NCI-H1694 (cell line): ENCODE measurements around the gene XKRX.

ENCODE experiments used
- DNase-seq: peaks from one replicate; lab custom pipeline; 2025; lab: John Stamatoyannopoulos, UW

The XKRX gene

DNA sequence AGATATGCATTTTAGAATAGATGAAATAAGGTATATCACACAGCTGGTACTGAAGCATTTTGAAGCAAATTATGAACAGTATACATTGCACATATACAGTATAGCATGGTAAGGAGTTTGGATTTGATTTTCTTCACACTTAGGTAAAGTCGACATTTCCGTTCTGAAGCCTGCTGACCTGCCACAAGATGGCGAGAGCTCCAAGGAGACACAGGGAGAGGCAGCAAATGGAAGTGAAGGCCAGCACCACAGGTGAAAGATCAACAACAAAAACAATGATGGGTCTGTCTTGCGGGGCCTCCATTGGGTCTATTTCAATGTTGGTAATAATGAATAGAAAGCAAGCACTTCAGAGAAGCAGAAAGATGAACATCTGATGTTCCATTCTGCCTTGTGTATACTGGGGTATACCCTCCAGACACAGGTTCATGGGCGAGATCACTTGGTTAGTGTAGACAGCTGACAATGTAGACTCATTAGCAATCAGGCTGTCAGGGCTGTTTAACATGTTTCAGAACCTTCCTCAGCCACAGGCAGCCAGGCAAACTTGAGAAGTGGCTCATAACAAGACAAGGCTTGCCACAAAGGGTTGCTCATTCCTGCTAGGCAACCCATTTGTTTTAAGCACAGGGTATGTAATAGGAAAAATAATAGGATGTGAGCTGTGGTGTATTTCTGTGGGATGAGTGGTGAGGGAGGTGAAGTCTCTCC, 33.2 kb downstream of the XKRX start:
- DNase-seq, result no peak

DNA sequence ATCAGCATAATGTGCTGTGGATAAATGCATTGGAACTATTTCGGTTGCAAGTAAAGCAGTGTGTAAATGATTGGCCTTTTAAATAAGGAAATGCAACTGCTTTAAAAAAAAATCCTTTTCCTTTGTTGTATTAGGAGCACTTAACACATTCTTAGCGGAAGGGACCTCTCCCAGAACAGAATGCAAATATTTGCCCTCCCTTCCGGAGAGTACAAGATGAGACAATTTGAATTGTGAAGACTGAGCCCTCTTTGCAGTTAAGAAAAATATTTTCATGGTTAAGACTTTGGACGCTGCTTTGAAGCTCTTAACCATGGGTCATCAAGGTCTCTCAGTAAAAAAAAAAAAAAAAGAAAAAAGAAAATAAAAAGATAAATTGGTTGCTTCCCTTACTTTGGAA, 45.1 kb downstream of the XKRX start:
- DNase-seq, result no peak

DNA sequence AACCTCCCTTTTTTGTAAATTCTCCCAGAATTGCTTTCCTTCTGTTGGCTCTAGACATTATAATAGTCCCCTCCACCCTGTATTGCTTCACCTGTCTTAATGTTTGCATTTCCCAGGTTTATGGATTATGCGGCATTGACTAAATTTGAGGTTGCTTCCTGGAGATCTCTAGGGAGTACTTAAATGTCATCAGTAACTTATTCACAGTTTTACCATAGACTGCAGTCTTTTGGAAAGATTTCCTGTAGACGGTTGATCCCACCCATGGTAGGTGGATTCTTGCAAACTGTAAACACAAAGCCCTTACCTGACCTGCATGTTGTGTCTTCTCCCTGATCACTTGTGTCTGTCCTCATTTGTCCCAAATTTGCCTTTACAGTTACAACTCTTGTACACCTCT, 48.3 kb downstream of the XKRX start:
- no peak for DNase-seq

GRCh38 chrX:100874325-100874724, 54.4 kb downstream of the XKRX start, which contains the start of gene NOX1:
Gene NOX1 (minus strand): TSS chrX:100874359. CDS start chrX:100874139, 220 bp downstream.
- no peak for DNase-seq

- no peak for DNase-seq
These were observed 56.8 kb downstream of the XKRX start for GRCh38 chrX:100871594-100872560.

DNA sequence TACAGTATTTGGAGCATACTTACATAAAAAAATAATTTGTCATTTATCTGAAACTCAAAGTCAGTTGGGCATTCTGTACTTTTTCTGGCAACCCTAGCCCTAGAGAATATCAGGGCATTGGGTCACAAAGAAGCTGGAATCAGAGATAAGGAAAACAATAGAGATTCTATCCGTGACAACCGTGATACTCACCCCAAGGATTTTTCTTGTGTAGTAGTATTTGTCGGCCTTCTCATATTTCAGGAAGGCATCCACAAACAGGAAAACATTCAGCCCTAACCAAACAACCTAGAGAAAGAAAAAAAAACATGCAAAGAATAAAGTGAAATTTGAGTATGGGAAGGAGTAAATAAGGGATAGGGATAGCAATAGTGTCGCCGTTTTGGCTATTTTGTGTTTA, 58.2 kb downstream of the XKRX start:
- no peak for DNase-seq

DNA sequence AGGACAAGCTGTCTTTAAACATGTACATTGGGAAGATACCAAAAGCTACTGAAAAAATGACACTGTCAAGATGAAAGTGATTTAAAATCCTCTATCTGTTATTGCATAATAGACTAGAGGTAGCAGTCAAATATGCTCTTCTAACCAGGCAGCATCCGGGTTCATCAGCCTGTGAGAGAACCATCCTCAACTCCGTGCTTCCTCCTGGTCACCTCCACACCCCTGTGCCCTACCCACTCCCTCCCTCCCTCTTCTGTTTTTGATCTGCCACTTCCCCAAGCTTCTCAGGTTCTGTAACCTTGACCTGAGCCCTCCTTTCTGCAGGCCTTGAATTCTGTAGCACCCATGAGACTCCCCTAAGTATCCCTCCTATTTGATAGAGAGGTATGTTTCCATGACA, 60.4 kb downstream of the XKRX start:
- no peak for DNase-seq

DNA sequence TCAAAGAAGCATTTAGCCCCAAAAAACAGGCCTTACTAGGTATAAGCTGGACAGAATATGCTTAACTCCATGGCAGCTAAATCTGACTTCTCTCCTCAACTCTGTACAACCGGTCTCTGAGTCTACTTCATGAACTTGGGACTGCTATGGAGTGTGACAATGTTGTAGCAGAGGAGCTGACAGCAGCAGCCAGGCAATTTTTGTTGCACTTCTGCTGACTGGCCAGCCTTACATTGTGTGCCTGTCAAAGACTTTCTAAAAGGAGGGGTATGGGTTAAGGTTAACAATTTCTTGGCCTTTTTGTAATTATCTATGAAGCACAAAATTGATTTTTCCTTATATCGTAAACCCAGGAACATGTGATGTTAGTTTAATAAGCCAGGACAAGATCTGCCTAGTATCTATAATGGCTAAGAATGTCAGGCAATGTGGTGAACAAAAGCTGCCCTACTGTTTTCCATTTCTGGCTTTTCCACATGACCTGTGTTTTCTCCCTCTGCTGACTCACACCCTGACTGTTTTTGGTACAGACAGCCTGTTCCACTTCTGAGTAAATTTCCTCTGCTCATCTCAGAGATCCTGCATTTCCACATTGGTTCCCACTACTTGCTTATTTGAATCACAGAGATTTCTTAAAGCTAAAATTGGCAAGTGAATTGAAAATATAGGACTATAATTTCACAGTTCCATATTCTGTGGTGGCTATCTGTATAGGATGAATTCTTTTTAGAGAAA, 63.9 kb downstream of the XKRX start:
- no peak for DNase-seq
